ENCODE data around the gene FXYD5.

Gene FXYD5

DNA sequence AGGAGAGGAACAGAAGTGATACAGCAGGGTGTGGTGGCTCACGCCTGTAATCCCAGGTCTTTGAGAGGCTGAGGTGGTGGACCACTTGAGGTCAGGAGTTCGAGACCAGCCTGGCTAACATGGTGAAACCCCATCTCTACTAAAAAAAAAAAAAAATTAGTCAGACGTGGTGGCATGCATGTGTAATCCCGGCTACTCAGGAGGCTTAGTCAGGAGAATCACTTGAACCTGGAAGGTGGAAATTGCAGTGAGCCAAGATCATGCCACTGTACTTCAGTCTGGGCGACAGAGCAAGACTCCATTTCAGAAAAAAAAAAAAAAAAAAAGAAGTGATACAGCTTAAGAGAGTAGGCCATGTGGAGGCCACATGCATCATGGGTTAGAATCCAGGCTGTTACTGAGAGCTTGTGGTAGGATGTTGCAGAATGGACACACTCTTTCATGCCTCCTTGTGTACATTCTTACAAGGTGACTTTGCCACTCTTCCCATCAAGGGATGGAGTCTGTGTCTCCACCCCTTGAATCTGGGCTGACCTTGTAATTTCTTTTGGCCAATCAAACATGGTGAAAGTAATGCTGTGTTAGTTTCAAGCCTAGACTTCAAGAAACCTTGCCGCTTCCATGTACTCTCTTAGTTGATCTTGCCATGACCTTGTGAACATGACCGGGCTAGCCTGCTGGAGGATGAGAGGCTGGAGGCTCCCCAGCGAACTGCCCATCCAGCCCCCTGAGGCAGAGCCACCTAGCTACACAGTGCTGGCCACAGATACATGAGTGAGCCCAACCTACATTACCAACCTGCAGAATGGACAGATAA lies 61.7 kb downstream of the FXYD5 start:
- DNase-seq (ENCODE audit: low read depth) = no peak

DNA sequence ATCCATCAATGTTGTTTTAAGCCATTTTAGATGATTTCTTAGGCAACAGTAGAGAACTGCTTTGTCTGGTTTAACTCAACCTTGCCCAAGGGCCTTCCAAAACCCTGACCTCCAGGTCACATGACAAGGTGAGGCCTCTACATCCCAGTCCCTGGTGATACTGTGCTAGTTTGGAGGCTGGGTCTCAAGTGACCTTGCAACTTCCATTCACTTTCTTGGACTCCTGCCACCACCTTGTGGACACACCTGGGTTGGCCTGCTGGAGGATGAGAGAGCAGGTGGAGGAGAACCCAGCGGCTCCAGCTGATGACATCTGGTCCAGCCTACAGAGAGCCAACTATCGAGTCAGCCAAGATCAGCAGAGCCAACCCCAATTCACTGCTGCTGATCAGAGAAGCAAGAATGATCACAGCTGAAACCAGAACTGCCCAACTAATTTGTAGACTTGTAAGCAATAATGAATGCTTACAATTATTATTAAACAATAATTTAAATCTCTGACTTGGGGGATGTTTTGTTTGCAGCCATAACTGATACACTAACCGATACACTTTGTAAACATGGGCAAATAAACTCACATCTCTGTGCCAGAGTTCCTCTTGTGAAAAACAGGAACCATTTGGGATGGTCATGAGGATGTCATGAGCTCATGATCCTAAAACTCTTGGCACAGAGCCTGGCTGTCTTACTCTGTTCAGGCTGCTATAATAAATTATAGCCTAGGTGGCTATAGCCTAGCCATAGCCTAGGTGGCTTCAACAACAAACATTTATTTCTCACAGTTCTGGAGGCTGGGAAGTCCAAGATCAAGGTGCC lies 62.5 kb downstream of the FXYD5 start:
- no peak for DNase-seq (ENCODE audit: low read depth)

DNA sequence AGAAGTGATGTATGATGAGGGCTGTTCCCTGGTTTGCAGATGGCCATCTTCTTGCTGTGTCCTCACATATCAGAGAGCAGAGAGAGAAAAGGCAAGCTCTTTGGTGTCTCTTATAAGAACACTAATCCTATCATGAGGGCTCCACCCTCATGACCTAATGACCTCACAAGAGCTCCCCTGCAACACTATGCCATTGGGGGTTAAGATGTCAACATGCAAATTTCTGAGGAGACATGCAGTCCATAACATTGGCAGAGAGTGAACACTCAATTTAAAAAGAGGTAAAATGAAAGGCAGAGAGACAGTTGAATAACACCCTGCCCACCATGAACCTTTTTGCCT lies 63.1 kb downstream of the FXYD5 start:
- DNase-seq (ENCODE audit: low read depth) = no peak

DNA sequence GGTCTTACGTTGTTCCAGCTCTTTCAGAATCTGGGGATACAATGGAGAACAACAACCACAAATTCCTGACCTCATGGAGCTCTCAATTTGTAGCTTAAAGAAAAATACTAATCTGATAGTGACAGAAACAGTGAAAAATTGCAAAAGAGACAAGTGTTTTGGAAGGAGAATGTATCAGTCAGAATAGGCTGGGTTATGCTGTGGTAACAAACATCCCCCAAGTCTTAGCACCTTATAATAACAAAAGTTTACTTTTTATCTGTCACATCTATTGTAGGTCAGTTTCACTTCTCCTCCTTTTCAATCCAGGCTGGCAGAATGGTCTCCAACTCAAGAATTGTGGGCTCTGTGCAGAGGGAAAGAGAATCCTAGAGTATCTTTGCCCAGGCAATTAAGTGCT lies 64.5 kb downstream of the FXYD5 start:
- DNase-seq (ENCODE audit: low read depth) = no peak
